Measurements from ENCODE around the gene ABCB8.

GRCh38 chr7:151005566-151005965 is 22.7 kb upstream of the ABCB8 start:
- TF ChIP-seq, protein P1, sequence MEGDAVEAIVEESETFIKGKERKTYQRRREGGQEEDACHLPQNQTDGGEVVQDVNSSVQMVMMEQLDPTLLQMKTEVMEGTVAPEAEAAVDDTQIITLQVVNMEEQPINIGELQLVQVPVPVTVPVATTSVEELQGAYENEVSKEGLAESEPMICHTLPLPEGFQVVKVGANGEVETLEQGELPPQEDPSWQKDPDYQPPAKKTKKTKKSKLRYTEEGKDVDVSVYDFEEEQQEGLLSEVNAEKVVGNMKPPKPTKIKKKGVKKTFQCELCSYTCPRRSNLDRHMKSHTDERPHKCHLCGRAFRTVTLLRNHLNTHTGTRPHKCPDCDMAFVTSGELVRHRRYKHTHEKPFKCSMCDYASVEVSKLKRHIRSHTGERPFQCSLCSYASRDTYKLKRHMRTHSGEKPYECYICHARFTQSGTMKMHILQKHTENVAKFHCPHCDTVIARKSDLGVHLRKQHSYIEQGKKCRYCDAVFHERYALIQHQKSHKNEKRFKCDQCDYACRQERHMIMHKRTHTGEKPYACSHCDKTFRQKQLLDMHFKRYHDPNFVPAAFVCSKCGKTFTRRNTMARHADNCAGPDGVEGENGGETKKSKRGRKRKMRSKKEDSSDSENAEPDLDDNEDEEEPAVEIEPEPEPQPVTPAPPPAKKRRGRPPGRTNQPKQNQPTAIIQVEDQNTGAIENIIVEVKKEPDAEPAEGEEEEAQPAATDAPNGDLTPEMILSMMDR (IDR thresholded peaks at IDR 0.05; ENCODE audit: extremely low read depth in 1 of 2, insufficient read depth in 1 of 2, low read depth in 1 of 2, low read length in 2 of 2): no peak
- TF ChIP-seq, protein P2, sequence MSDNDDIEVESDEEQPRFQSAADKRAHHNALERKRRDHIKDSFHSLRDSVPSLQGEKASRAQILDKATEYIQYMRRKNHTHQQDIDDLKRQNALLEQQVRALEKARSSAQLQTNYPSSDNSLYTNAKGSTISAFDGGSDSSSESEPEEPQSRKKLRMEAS (IDR thresholded peaks at IDR 0.05; ENCODE audit: insufficient read depth, insufficient read length): no peak
- TF ChIP-seq EZH2 (IDR thresholded peaks at IDR 0.05; ENCODE audit: borderline replicate concordance, low read depth, low read length, severe bottlenecking) (no peak), POLR2A (IDR thresholded peaks at IDR 0.05; ENCODE audit: low read depth, low read length) (no peak), GATA2 (IDR thresholded peaks at IDR 0.05; ENCODE audit: insufficient read depth, insufficient read length, low read depth, low read length) (no peak), FOS (IDR thresholded peaks at IDR 0.05; ENCODE audit: borderline replicate concordance, insufficient read depth, low read length) (no peak), POLR2AphosphoS5 (IDR thresholded peaks at IDR 0.05; ENCODE audit: insufficient read depth, low read depth, low read length) (no peak), JUN (IDR thresholded peaks at IDR 0.05; ENCODE audit: borderline replicate concordance, insufficient read depth, insufficient read length, low read depth) (no peak)

Data from endothelial cell of umbilical vein (primary cell).